H7 (cell line): ENCODE data around the gene OR6C75. TPM values are rescaled to one million over a fixed set of nuclear protein-coding genes. Genes with fewer than 3 reads are reported as not detected.
"Not testable (repeated sequence)": the region's sequence is repeated elsewhere in the genome, so short reads cannot be mapped to it uniquely, and the experiment has no call there.

Experiments used
- DNase-seq: peaks from one replicate; pipeline ENCODE4 v3.0.0; 2012
- H3K27me3 ChIP-seq: 2 replicates; pipeline ENCODE4 v1.6.0; 2011; ENCODE audit warnings: mild to moderate bottlenecking, low read length; ENCODE audit not compliant: control insufficient read depth, insufficient read depth
- H3K36me3 ChIP-seq: replicated peaks from 2 replicates; pipeline ENCODE4 v1.5.1; 2011; ENCODE audit warnings: low read length; ENCODE audit not compliant: control insufficient read depth, insufficient read depth
- H3K4me3 ChIP-seq: 2 replicates; pipeline ENCODE4 v1.5.1; 2011; ENCODE audit warnings: low read depth, mild to moderate bottlenecking, control low read depth, low read length, moderate library complexity; ENCODE audit not compliant: insufficient read depth
- total RNA-seq: library from RNA; depleted of rRNA; stranded (reverse); fragments of >200 nt; shearing (Covaris generic); gene quantifications from 2 replicates; pipeline ENCODE4 v1.2.3, GENCODE V29; 2014; rRNA removed

The OR6C75 gene
- not detected in 2 replicates for total RNA-seq

DNA sequence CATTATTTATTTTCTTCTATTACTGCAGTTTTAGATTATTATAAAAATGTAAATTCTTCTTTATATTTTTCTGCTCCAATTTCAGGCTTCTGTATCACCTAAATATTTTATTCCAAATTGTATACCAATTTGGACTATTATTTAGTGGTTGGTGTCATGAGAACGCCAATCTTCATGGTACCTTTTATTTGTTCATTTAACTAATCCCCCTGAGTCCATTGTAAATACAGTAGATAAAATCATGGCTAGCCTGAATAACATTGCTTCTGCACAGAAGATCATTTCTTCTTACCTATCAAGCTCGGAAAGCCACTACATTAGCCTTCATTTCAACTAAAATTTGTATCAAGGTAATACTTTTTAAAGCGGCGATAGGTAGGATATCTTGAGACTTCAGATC lies at the start of gene OR6C75:
TSS of gene OR6C75 (plus strand) at position 301 of the 400 bp plus-strand sequence. CDS start 2,136 bp downstream, outside the sequence.
- Histone ChIP-seq H3K36me3 (no peaks in the 10 kb centered on the region), H3K27me3 (no peaks in the 10 kb centered on the region), H3K4me3 (no peak within 1 kb of the TSS)
- no peak for DNase-seq

GRCh38 chr12:55314043-55314442 lies 48.7 kb upstream of the OR6C75 start, which contains the start of gene OR6C1:
OR6C1 (plus strand) TSS chr12:55314343; CDS start chr12:55320600, 6,257 bp downstream.
- Histone ChIP-seq H3K27me3 (no peaks in the 10 kb centered on the region), H3K4me3 (no peak within 1 kb of the TSS), H3K36me3 (no peaks in the 10 kb centered on the region)
- no peak for DNase-seq

GRCh38 chr12:55320201-55320600 lies 42.6 kb upstream of the OR6C75 start:
- H3K27me3 ChIP-seq = no peaks in the 10 kb centered on the region
- no peak overlapping the region for H3K4me3 ChIP-seq
- no peak for DNase-seq
- H3K36me3 ChIP-seq = no peaks in the 10 kb centered on the region

- H3K27me3 ChIP-seq, H3K36me3 ChIP-seq, H3K4me3 ChIP-seq, DNase-seq: not testable (repeated sequence)
These were observed 37.0 kb upstream of the OR6C75 start for GRCh38 chr12:55325801-55326200.

DNA sequence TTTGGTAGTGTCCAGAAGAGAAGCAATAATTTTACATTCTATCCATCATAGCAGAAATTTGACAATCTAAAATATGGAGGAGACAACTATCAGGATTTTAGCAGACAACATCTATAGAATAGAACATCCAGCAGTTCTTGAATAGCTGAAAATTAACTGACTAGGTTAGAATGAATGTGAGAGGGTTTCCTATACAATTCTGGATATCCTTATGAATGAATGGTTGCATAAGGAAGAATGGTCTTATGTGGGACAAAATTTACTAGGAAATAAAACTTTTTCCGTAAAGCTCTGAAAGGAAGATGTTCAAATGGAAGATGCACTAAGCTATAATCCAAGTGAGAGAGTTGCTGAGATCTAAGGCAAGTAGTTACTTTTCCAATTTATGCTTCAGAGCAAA lies 32.3 kb upstream of the OR6C75 start, which contains the start of gene OR6C3:
TSS of gene OR6C3 (plus strand) at position 301 of the 400 bp plus-strand sequence. CDS start 955 bp downstream, outside the sequence.
- Histone ChIP-seq H3K4me3 (no peak within 1 kb of the TSS), H3K27me3 (no peaks in the 10 kb centered on the region), H3K36me3 (no peaks in the 10 kb centered on the region)
- no peak for DNase-seq

DNA sequence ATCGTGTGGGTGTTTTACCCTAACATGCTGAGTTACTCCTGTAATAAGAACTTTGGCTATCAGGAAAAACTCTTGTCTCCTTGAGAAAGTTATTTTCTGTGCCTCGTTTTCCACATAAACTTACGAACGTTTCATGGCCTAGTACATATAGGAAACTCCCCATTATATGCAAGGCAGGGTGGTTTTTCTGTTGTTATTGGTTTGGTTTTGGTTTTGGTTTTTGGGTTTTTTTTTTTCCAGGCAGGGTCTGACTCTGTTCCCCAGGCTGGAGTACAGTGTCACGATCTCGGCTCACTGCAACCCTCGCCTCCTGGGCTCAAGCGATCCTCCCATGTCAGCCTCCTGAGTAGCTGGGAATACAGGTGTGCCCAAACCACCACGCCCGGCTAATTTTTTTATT lies 26.8 kb upstream of the OR6C75 start:
- H3K36me3 ChIP-seq = no peaks in the 10 kb centered on the region
- no peak overlapping the region for H3K4me3 ChIP-seq
- no peaks in the 10 kb centered on the region for H3K27me3 ChIP-seq
- no peak for DNase-seq

- H3K36me3 ChIP-seq, H3K4me3 ChIP-seq, H3K27me3 ChIP-seq, DNase-seq: not testable (repeated sequence)
These were observed 7.4 kb upstream of the OR6C75 start for GRCh38 chr12:55355338-55355737.

GRCh38 chr12:55365086-55365485 lies 2.3 kb downstream of the OR6C75 start:
- no peak for DNase-seq
- no peaks in the 10 kb centered on the region for H3K36me3 ChIP-seq
- no peak overlapping the region for H3K4me3 ChIP-seq
- H3K27me3 ChIP-seq = no peaks in the 10 kb centered on the region

DNA sequence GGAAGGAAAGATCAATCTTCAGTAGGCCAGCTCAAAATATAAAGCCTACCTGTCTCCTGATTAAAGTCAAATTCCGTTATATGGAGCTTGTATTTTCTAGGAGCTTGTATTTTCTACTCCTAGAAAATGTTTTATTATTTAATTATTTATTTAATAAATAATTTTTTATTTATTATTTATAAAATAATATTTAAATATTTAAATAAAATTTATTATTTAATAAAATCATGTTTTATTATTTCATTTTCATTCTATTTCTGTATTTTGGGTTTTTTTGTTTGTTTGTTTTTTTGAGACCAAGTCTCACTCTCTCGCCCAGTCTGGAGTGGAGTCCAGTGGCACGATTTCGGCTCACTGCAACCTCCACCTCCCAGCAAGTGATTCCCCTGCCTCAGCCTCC lies 9.7 kb downstream of the OR6C75 start:
- no peak overlapping the region for H3K4me3 ChIP-seq
- H3K36me3 ChIP-seq = no peaks in the 10 kb centered on the region
- DNase-seq = no peak
- no peaks in the 10 kb centered on the region for H3K27me3 ChIP-seq

DNA sequence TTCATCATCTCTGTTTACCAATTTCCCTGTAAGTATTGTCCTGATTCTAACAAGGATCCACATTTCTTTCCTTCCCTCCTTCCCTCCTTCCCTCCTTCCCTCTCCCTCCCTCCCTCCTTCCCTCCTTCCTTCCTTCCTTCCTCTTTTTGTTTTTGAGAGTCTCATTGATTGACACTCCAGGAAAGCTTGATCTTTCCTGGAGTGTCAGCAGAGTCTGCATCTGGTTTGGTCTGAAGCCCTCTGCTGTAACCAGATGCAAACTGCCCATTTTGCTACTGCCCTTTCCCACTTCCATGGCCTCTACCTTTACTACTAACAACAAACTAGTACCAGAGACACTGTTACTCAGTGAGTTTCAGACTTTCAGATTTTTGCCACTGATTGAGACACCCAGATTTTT lies 23.1 kb downstream of the OR6C75 start:
- DNase-seq = peak; percentile 15
- H3K4me3 ChIP-seq = no peak overlapping the region
- no peaks in the 10 kb centered on the region for H3K36me3 ChIP-seq
- no peaks in the 10 kb centered on the region for H3K27me3 ChIP-seq

GRCh38 chr12:55392032-55392795 lies 29.4 kb downstream of the OR6C75 start:
- DNase-seq = peak; percentile 4
- no peaks in the 10 kb centered on the region for H3K36me3 ChIP-seq

DNA sequence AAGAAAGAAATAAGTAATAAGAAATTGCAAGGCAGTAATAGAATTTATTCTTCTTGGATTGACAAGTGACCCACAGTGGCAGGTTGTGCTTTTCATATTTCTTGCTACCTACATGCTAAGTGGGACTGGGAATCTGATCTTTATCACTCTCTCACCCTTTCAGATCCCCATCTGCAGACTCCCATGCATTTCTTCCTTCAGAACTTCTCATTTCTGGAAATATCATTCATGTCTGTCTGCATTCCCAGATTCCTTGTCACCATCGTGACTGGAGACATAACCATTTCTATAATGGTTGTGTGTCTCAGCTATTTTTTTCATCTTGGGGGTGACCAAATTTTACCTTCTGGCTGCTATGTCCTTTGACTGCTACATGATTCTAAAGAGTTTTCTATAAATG lies 33.6 kb downstream of the OR6C75 start:
- Histone ChIP-seq H3K4me3 (no peak overlapping the region), H3K27me3 (no peaks in the 10 kb centered on the region), H3K36me3 (no peaks in the 10 kb centered on the region)
- no peak for DNase-seq

More at GRCh38 chr12:55392032-55392795, 29.4 kb downstream of the OR6C75 start:
- H3K27me3 ChIP-seq = no peaks in the 10 kb centered on the region
- no peak overlapping the region for H3K4me3 ChIP-seq

GRCh38 chr12:55400229-55400628 lies 37.5 kb downstream of the OR6C75 start, which contains the start of gene OR6C65:
OR6C65 (plus strand) TSS chr12:55400529; CDS start chr12:55400529, 0 bp downstream.
- Histone ChIP-seq H3K27me3 (no peaks in the 10 kb centered on the region), H3K36me3 (no peaks in the 10 kb centered on the region), H3K4me3 (no peak within 1 kb of the TSS)
- DNase-seq = no peak

- DNase-seq = no peak
- no peaks in the 10 kb centered on the region for H3K27me3 ChIP-seq
- H3K36me3 ChIP-seq = no peaks in the 10 kb centered on the region
- no peak overlapping the region for H3K4me3 ChIP-seq
These were observed 45.1 kb downstream of the OR6C75 start for GRCh38 chr12:55407866-55408265.

DNA sequence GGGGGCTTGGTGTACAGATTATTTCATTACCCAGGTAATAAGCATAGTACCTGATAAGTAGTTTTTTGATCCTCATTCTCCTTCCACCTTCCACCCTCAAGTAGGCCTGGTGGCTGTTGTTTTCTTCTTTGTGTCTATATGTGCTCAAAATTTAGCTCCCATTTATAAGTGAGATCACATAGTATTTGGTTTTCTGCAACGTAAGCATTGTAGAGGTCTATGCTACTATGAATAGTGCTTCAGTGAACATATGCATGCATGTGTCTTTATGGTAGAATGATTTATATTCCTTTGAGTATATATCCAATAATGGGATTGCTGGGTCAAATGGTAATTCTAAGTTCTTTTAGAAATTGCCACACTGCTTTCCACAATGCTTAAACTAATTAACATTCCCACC lies 46.4 kb downstream of the OR6C75 start:
- not testable (repeated sequence) for H3K36me3 ChIP-seq, H3K27me3 ChIP-seq, DNase-seq, H3K4me3 ChIP-seq
